CD4-positive, alpha-beta T cell treated with Interleukin-12 subunit alpha and Interleukin-12 subunit beta, for 1 hour (primary cell): ENCODE data around the gene ACOX2.

Experiments
- DNase-seq: peaks from one replicate; pipeline ENCODE4 v3.0.0-alpha.2; 2020

ACOX2 gene

DNA sequence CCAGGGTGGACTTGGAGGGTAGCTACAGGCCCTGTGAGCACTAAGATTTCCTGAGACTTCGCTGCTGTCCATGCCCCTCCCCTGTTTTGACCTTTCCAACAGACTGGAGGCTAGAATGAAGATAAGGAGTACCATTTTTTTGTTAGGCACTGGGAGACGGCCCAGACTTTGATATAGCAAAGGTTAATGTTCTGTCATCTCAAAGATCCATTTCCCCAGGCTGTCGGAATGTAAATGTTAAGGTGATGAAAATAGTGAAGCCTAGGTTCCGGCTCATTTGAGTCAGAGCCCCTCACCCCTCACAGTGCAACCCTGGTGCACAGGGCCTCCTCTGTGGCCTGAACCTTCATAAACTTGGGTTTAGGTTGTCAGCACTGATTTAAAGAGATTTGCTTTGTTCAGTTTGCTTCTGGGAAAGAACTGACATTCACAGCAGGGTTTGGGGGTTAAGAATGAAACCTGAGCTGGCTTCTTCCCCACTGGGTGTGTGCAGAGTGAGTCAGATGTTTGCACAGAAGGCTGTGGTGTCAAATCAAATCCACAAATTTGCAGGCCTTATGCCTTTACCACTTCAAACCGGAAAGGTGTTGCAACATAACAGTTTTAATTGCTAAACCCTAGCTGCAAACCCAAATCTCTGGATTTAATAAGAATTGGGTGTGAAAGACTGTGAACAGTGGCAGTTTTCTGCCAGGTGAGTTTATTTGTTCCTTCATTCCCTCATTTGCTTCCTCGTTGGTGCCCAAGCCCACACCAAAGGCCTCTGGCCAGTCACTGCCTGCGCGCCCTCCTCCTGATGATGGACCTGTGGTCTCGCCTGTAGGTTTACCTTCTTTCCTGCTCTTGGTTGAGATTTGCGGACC, 65.7 kb downstream of the ACOX2 start:
- DNase-seq = peak; percentile 49

DNA sequence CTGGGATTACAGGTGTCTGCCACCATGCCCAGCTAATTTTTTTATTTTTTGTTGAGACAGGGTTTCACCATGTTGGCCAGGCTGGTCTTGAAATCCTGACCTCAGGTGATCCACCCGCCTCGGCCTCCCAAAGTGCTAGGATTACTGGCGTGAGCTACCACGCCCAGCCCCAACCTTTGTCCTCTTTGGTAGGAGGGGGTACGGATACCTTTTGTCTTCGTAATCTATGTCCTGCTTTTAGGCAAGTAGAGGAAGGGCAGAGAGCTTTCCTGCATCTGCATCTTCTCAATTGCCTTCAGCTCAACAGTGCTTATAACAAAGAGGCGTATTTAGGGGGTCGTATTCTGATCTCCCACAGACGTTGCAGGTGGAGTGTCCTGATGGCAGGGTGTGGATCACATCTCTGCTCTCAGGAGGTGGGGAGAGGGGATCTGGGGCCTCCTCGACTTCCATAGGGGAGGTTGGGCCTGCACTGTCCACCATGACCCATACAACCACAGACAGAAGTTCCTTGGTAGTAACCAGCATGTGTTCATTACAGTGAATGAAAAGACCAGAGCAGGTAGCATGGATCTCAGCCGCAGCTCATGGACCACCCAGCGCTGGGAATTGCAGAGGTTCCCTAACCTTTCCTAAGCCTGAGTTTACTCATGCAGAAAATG, 66.5 kb downstream of the ACOX2 start:
- DNase-seq = no peak

DNA sequence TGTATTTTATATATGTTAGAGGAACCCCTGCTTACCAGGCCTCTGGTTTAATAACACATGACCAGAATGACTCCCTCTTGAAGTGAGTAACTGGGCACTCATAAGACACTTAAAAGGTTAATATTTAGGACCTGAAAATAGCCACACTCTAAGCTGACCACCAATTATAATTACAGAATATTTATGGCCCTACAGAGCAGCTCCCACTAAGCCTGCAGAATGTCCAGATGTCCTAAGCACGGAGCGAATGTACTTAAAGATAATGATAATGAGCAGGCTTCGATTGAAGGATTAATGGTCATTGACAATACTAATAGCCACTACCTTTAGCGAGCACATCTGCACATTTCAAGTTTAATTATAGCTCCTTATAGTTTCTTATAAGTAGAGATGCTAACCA, 67.9 kb downstream of the ACOX2 start:
- no peak for DNase-seq

DNA sequence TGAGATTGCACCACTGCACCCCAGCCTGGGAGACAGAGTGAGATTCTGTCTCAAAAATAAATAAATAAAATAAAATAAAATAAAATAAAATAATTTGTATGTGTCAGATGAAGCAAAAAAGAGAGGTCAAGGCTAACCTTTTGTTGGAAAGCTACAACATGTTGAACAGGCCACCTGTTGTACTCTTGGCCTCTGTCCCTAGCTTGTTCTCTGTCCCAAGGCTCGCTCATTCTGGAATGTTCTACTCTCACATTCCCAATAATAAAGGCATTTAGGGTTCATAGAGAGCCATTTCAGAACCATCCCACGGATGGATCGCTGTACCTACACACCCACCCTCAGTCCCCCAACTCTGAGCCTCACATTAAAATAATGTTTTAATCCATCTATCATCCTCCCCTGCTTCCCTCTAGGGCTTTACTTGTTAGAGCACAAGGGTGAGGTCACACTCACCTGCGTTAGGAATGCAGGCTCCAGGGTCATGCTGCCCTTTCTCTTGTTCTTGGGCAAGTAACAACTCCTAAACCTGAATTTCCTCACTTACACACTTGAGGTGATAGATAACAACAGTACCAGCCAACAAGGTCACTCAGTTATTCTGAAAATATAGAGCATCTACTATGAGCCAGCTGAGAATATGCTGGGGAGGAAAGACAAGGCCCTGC, 70.0 kb downstream of the ACOX2 start:
- DNase-seq = no peak

DNA sequence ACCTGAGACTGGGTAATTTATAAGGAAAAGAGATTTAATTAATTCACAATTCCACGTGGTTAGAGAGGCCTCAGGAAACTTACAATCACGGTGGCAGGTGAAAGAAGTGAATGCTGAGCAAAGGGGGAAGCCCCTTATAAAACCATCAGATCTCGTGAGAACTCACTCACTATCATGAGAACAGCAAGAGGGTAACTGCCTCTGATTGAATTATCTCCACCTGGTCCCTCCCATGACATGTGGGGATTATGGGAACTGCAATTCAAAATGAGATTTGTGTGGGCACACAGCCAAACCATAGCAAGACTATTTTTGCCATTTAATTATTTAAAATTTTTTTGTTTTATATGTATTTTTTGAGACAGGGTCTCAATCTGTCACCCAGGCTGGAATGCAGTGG, 72.1 kb downstream of the ACOX2 start:
- no peak for DNase-seq

DNA sequence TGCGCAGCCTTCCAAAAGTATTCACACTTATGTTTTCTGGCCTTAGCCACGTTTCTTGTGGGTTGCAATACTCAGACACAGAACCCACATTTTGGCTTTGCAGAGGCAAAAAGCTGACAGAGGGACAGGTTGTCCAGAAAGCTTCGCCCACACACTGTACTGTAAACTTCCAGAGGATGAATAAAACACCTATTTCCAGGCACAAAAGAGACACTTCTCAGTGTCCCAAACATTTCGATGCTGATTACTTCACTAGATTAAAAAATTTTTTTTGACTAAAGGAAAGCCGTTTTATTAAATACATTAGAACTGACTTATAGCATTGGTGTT, 73.1 kb downstream of the ACOX2 start:
- DNase-seq = no peak

DNA sequence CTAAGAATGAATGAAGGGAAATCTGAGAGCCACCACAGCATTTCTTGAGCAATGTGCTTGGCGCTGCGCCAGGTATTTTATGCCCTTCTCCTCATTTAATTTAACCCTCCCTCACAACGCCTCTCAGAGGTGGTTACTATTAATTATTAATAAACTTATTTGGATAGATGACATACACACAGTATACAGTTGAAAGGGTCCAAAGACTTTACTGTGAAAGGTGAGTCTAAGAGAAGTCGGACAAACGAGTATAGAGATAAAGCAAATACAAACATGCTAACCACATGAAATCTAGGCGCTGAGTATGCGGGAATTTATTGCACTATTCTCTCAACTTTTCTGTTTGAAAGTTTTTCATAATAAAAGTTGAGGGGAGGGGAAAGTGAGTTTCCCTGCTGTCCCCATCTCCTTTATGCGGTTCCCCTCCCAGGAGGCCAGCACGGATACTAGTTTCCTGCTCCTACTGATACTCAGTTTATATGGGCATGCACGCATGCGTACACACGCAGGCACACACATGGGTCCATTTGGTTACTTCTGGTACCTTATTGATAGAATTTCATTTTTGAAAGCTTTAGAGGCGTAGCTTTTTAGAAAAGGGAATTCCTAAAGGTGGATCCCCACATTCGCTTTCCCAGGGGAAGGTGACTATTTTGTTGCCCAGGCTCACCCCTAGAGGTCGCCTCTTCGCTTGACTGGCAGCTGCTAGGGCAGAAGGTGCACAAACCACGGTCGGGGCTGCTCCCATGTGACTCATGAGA, 73.6 kb downstream of the ACOX2 start:
- peak; percentile 69 for DNase-seq

DNA sequence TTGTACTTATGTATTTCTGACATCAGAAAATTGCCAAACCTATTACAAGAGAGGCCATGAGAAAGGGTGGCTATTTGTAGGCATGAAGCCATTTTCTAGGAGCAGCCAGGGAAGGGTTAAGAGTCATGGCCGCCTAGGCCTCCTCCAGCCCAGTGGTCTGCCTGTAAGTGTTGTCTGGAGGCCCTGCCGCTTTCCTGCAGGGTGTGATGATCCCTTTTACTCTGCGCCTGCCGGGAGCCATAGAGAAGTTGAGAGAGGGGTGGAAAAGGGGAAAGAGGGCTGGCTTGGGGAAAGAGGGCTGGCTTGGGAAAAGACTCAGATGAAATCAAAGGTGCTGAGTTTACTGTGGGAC, 74.2 kb downstream of the ACOX2 start:
- DNase-seq = no peak

DNA sequence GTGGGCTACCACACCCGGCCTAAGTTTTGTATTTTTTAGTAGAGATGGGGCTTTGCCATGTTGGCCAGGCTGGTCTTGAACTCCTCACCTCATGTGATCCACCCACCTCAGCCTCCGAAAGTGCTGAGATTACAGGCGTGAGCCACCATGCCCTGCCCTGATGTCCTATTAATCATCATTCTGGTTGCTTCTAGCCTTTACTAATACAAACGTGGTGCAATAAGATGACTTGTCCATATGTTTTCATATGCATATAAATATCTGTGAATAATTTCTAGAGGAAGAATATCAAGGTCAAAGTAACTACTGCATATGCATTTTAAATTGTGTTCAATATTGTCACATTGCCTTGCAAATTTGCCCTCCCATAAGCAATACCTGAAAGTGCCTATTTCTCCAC, 77.8 kb downstream of the ACOX2 start:
- DNase-seq = no peak
